SK-N-MC (cell line): ENCODE results near the gene NXPE3.

ENCODE experiments used
- EZH2 ChIP-seq: fragments of 200-600 bp; sonication (generic); IDR thresholded peaks from one replicate; pipeline ENCODE4 v1.6.1; 2017; ENCODE audit warnings: antibody characterized with exemption
- FOXP2 ChIP-seq: optimal IDR thresholded peaks from 2 replicates; pipeline ENCODE3; 2011; ENCODE audit warnings: mild to moderate bottlenecking, moderate library complexity; ENCODE audit not compliant: insufficient read depth; ENCODE audit errors: extremely low read length, control extremely low read depth
- POLR2AphosphoS5 ChIP-seq: IDR thresholded peaks from 2 replicates; pipeline ENCODE4 v1.6.1; 2012; ENCODE audit warnings: mild to moderate bottlenecking, low read depth, low read length, borderline replicate concordance

- no peak for TF ChIP-seq EZH2
- TF ChIP-seq POLR2AphosphoS5 = no peak
- no peak for TF ChIP-seq FOXP2
These were observed 23.2 kb downstream of the NXPE3 start for GRCh38 chr3:101802179-101802578.
